Ovary (tissue), 3 donors: ENCODE measurements around the gene C3orf49.

ENCODE experiments used
- CTCF ChIP-seq, 3 donors: fragments of 450-650 bp in 2 of 3; fragments of 200-600 bp in 1 of 3; IDR thresholded peaks; one replicate each; pipeline versions ENCODE4 v1.5.1 to v1.8.0; 2016 to 2022; ENCODE audit warnings: antibody characterized with exemption in 3 of 3, mild to moderate bottlenecking in 1 of 3
- EP300 ChIP-seq: sonication (generic); formaldehyde crosslinking; IDR thresholded peaks from one replicate; pipeline ENCODE4 v1.6.1; 2017; ENCODE audit warnings: antibody characterized with exemption
- POLR2A ChIP-seq: fragments of 450-650 bp; IDR thresholded peaks from one replicate; pipeline ENCODE4 v1.6.1; 2017; ENCODE audit warnings: antibody characterized with exemption, mild to moderate bottlenecking, moderate library complexity
- donor health status: DM: no; HTN: no; CAD: no.

- no peak for TF ChIP-seq CTCF (IDR thresholded peaks at IDR 0.05)
- no peak for TF ChIP-seq POLR2A
- no peak for TF ChIP-seq EP300
Observed at GRCh38 chr3:63842127-63842526, 23.0 kb downstream of the C3orf49 start.
